Kidney tubule cell (primary cell): ENCODE measurements around the gene MAPK8.

Experiments used
- DNase-seq: peaks from one replicate; pipeline ENCODE4 v3.0.0-alpha.2; 2018; ENCODE audit warnings: low spot score

Gene MAPK8

DNA sequence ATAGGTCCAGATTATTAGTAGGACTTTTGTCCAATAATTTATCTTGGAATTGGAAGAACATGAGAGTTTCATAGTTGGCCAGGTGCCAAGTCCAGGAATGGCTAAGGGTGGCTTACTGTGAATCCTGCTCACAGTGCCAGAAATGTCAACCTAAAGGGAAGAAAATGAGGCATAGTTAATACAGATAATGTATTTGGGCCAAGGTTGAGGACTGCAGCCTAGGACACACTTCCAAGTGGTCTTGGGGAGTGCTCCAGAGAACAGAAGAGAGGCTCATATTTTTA lies 78.2 kb downstream of the MAPK8 start:
- no peak for DNase-seq

DNA sequence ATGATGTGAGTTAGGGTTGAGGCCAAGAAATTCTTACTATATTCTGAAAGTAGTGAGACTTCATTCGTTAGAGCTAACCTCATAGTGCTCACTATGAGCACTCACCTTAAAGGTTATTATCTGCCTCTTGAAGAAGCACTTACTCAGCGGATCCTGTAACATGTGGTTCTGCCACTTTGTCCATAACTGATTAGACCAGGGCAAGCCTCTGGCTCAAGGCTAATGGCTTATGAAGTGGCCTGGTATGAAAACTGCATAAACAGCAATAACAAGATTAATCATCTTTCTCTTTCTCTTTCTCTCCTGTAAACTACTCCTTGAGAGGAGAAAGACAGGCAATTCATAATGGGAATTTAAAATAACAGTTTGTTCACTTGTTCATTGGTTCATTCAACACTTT lies 82.8 kb downstream of the MAPK8 start:
- DNase-seq = peak; percentile 30

DNA sequence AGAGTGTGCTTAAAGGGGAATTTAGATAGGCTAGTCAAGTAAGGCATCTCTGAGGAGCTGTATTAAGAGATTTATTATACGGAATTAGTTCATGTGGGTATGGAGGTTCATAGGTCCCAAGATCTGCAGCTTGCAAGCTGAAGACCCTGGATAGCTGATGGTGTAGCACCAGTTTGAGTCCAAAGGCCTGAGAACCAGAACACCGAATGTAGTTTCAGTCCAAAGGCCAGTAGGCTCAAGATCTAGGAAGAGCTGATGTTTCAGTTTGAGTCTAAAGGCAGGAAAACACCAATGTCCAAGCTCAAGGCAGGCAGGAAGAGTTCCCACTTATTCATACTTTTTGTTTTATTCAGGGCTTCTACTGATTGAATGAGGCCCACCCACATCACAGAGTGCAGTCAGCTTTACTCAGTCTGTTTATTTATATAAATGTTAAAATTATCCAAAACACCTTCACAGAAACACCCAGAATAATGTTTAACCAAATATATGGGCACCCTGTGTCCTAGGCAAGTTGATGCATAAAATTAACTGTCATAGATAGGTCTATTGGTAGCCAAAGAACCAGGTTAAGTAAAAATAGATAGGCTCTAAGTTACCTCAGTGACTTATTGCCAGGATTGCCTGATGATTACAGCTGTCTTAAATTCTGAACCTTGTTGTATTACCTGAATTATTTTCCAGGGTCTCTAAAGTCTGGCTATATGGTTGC lies 83.5 kb downstream of the MAPK8 start:
- no peak for DNase-seq

DNA sequence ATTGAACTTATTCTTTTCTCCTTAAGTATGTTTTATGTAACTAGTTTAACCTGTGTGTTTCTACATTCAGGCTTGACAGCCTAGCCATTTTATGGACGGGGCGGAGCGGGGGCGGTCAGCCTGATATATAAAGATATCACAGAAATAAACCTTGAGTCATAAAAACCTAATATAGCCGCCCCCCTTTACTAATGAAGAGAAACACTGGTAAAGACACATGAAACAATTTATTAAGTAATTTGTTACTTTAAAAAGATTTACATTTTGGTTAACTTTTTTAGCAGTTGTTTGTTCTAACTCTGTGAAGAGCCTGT lies 84.0 kb downstream of the MAPK8 start:
- no peak for DNase-seq

DNA sequence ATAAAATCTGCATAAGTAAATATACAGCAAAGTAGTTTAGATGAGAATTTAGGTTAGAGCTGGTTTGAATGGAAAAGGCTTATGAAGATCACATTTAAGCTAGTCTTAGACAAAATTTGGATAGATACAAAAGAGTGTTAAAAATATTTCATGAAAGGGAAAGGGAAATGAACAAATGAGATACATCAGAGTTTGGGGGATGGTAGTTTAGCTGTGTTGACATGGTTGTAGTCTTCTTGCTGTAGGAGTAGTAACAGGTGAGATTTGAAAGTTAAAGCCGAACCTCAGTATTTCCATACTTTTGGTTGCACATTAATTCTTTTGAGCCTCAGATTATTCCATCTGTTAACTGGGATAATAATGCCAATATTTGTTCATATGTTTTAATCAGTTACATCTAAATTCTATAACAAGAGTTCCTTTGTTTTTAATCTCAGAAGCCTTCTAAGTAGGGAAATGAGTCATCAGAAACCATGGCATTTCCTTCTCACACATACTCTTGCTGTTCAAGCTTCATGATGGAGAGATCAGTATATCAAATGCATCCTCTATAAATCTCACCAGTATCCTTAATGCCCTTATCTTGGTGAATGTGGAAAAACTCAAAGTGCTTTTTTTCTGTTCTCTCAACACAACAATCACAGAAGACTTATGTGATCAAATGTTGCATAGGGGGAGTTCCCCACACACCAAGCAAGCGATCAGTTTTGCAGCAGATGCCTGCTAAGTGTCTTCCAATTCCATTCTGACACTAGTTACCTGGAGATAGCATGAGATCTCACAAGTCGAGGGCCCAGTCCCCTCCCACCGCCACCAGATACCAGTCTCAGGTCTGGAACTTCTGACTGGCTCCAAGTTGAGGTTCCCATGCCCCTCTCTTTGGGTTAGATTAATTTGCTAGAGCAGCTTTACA lies 84.7 kb downstream of the MAPK8 start:
- DNase-seq = peak; percentile 62

DNA sequence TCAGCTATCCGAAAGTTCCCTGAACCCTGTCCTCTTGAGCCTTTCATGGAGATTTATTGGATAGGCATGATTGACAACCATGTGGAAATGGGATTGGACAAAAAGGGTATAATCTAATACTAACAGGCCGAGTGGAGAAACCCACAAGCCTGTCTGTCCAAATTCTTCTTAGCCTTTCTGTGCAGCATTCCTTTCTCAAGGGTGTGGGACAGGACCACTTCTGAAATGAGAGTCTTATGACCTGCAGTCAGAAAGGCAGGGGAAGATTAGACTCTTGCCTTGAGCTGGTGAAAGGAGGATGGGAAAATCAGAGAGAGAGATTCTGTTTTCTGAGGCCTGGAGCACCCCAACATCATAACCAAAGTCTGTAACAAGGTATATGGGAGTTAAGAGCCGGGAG lies 85.5 kb downstream of the MAPK8 start:
- DNase-seq = no peak

DNA sequence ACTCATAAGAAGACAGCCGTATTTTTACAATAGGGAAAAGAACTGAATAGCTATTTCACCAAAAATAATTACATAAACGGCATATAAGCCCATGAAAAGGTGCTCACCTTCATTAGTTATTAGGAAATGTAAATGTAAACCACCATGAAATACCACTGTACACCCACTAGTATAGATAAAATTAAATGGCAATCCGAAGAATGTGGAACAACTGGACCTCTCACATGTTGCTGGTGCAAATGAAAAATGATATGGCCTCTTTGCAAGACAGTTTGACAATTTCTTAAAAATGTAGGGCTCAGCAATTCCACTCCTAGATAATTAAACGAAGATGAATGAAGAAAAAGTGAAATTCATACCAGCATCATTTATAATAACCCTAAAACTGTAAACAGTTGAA lies 91.8 kb downstream of the MAPK8 start:
- no peak for DNase-seq

DNA sequence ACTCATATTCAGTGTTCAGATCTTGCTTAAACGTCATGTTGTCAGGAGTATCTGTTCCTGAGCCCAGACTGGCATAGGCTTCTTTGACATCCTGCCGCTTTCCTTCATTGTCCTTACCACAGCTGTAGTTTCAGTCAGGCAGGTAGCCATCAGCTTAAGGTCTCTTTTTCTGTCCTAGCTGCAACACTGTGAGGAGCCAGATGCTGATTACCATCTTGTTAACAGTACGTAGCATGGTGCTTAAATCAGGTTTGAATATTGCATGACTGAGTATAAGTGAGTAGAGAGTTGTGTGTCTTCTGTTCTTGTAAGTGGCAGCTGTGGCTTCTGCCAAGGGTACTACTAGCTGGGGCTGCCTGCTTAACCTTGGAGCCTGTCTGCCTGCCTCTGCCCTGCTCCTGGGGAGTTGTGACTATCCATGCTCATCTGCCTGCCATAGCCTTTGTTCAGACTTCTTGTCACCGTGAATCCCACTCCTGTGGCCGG lies 92.6 kb downstream of the MAPK8 start:
- no peak for DNase-seq

DNA sequence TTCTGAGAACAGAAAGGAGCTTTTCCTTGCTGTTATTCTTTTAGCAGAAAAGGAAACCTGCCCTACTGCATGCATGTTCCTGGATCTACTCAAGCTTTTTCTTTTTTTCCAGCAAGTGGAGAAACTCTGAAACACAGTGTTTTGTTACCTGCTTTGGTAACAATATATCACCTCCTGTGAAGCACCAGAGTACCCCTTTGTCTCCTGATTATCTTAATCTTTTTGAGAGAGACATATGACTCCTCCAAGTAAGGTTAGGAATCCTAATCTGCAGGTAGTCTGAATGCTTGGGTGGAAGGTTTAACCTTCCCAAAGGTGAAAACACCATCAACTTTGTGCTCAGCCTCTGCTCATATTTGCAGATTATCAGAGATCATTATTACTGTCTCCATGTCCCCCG lies 93.1 kb downstream of the MAPK8 start:
- DNase-seq = no peak

DNA sequence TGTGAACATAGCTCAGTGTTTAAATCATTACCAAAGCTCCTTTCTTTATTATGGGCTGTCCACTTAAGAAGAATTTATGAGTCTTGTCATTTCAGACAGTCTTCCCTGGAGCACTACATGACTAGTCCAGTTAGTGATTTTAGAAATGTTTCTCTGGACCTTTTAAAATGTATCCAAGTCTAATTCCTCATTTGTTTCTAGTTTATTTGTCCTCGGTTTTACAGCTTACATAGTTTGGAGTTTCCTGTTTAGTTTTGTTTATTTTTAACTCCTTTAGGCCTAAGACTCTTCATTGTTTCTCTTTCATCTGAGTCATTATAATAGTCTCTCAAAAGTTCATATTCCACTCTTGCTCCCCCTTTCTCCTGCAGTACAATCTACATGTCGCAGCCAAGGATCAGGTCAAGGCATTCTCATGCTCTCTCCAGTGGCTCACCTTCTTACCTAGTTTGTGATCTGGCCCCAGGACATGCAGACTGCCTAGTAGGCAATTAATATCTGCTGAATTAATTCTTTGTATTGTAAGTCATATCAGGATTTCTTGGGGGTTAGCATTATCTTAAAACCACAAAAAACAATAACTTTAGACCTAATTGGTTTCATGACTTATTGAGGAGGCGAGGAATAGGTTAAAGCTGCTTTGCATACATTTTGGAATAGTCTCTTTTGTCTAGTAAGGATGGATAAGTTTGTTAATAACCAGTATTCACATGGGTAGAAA lies 93.8 kb downstream of the MAPK8 start:
- DNase-seq = peak; percentile 61

DNA sequence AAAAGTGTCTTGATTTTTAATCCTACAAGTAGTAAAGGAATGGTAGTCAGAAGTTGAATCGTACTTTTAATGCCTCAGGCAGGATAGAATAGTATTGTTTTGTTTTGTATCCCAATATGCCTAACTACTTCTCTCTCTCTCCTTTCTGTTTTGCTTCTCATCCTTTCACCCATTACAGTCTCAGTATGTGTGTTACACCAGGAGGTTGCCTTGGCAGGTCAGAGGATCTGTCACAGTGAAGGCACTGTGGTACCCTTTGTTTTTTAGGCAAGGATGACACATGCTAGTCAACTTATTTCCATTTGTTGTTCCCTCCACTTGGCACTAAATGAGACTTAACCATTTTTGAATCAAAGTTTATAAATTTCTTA lies 94.4 kb downstream of the MAPK8 start:
- no peak for DNase-seq

DNA sequence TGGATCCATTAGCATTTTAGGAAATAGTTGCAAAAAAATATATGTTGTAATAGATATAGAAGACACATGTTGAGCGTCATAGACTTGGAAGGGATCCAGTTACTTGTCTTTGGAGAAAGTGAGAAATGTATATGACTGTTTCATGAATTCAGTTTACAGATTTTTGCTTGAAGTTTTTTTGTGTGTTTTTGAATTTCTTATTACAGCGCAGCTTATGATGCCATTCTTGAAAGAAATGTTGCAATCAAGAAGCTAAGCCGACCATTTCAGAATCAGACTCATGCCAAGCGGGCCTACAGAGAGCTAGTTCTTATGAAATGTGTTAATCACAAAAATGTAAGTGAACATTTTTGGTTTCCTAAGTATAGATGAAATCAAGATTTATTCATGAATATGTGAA lies 98.2 kb downstream of the MAPK8 start:
- DNase-seq = no peak

DNA sequence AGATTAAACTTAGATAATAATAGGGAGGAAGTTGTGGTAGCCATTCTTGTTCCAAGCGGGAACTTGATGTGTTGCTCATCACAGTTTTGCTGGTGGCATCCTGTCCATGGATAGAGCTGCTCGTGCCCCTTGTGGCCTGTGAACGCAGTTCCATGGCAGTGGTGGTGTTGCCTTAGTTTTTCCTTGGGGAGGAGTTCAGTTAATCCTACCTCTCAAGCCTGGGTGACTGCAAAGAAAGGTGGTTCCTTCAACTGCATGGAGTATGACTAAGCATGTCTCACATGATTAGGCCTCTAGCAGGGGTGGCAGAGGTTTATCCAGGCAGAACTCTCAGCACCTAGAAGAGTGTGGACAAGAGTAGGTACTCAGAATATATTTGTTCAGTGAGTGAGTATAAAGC lies 99.7 kb downstream of the MAPK8 start:
- peak; percentile 96 for DNase-seq

DNA sequence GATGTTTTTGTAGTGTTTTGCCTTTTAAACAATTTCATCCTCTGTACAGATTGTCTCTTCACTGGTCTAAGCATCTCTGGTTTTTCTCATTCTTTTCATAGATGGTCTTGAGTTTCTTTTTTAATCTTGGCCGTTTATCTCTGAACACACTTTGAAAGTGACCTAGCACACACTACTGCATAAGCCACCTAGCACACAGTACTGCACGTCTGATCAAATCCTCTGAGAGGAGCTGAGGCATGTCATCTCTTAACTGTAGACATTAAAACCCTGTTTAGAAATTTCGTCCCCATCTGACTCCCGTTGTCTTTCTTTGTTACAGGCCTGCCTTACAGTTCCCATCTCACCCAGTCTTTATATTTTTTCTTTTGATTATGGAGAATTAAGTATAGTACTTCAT lies 100.2 kb downstream of the MAPK8 start:
- DNase-seq = no peak

DNA sequence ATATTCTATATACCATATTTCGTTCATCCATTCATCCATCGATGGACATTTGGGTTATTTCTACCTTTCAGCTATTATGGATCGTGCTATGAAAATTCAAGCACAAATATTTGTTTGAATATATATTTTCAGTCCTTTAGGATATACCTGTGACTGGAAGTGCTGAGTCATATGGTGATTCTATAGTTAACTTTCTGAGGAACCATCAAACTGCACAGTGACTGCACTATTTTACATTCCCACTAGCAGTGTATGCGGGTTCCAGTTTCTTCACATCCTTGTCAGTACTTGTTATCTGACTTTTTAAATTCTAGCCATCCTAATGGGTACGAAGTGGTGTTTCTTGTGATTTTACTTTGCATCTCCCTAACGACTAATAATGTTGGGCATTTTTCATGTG lies 104.0 kb downstream of the MAPK8 start:
- no peak for DNase-seq

DNA sequence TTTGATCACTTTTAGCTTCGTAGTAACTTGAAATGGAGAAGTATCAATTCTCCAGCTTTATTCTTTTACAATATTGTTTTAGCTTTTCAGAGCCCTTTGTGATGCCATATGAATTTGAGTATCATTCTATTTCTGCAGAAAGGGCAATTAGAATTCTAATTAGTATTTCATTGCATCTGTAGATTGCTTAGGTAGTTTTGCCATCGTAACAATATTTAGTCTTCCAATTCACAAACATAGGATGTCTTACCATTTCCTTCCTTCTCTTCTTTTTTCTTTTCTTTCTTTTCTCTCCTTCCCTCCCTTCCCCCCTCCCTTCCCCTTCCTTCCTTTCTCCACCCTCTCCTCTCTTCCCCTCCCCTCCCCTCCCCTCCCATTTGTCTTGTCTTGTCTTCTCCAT lies 105.0 kb downstream of the MAPK8 start:
- no peak for DNase-seq

DNA sequence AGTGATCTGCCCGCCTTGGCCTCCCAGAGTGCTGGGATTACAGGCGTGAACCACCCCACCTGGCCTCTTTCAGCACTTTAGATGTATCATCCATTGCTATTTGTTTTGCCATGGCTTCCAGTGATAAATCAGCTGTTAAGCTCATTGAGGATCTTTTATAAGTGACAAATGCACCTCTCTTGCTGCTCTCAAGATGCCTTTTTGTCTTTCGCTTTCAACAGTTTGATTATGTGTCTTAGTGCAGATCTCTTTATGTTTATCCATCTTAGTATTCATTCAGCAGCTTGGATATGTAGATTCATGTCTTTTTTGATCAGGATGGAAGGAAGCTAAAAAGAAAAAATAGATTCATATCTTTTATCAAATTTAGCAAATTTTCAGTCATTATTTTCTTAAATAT lies 105.6 kb downstream of the MAPK8 start:
- no peak for DNase-seq

DNA sequence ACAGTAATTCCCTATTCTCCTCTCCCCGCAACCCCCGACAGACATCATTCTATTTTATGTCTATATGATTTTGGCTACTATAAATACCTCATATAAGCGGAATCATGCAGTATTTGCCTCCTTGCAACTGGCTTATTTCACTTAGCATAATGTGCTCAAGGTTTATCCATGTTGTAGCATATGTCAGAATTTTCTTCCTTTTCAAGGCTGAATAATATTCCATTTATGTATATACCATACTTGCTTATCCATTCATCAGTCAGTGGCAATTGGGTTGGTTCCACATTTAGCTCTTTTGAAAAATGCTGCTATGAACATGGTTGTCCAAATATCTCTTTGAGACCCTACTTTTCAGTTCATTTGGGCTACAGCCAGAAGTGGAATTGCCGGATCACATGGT lies 106.5 kb downstream of the MAPK8 start:
- DNase-seq = no peak

DNA sequence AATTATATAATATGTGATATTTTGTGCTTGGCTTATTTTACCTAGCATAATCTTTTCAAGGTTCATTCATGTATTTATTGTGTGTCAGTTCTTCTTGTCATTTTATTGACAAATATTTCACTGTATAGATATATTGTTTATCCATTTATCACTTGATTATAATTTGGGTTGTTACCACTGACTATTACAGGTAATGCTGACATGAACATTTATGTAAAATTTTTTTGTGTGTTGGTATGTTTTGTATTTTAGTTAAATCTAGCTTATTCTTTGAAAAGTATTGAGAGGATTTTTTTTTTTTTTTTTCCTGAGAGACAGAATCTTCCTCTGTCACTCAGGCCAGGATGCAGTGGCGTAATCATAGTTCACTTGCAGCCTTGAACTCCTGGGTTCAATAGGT lies 107.7 kb downstream of the MAPK8 start:
- no peak for DNase-seq

DNA sequence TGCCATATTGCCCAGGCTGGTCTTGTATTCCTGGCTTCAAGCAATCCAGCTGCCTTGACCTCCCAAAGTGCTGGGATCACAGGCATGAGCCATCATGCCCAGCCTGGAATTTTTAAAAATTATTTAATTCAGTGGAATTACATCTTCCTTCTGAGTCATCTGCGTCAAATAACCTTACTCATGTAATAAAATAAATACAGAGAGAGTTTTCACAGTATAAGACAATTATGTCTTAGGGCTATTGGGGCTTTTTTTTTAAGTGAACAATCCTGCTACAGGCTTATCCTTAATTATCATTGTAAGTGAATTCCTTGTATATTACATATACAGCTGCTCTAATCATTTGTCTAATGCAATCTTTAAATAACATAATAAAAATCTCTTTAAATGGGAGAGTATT lies 108.3 kb downstream of the MAPK8 start:
- DNase-seq = no peak

DNA sequence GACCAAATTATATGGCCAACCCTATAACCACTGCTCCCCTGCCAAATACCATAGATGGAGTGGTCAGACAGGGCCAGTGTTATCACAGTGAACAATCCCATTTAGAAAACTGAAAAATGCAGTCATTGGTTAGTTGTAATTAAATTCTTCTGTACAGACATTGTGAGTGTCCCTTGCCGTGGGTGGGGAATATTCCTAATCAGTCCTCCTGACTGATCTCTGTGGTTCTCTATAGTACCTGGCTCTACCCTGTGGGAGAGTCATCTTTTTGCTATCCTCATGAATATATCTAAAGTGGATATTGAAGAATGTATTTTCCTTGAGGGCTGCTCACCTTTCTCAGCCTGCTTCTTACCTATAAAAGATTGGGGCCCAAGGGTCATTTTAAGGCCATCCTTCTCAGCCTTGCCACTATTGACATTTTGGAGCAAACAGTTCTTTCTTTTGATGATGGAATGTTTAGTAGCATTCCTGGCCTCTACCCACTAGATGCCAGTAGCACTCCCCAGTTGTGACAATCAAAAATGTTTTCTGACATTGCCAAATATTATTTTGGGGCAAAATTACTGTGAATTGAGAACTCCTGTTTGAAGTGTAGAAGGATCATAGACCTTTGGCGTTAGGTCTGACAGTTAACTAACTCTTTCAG lies 110.2 kb downstream of the MAPK8 start:
- no peak for DNase-seq

DNA sequence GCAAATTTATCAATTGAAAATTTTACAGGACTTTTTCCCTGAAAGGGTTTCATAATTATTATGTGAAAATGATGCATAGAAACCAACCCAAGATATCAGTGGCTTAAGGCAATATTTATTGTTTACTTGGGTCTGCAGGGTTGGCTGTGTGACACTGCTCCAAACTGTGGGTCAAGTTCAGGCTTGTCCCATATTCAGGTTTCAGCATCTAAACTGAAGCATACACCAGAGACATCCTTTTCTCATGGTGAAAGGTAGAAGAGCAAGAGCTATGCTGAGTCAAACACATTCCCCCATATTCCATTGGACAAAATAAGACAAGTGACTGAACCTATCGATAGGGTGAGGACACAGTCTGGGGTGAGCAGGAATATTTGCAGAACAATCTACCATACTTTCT lies 110.9 kb downstream of the MAPK8 start:
- DNase-seq = no peak
